ENCODE measurements around the gene ITGBL1. TPM values are rescaled to one million over a fixed set of nuclear protein-coding genes. Genes with fewer than 3 reads are reported as not detected.

The ITGBL1 gene
- polyA plus RNA-seq, 3 donors, result not detected

GRCh38 chr13:101465877-101466276, 13.4 kb downstream of the ITGBL1 start:
- TF ChIP-seq CTCF (IDR thresholded peaks at IDR 0.05), result no peak
- Mint-ChIP-seq H3K9me3 (peaks cover 0 to 7% (median 0%) of the 10 kb centered on the region in 7 donors), H3K27ac (no peak overlapping the region), H3K27me3 (ENCODE audit: low read depth in 3 of 3) (peaks cover 0 to 3% (median 3%) of the 10 kb centered on the region in 3 donors), H3K4me3 (no peak overlapping the region), H3K36me3 (no peaks in the 10 kb centered on the region), H3K4me1 (no peaks in the 10 kb centered on the region)
- no CpG with 5 or more reads among the region's 3 CpGs for WGBS (ENCODE audit: insufficient coverage)
- Histone ChIP-seq H4K20me1 (ENCODE audit: insufficient read depth, low read length) (no peaks in the 10 kb centered on the region), H3K9me3 (replicated peaks in 1 of 2; ENCODE audit: control insufficient read depth in 1 of 2, insufficient read depth in 1 of 2, low read length in 2 of 2) (no peaks in the 10 kb centered on the region), H3K79me2 (ENCODE audit: insufficient read depth, low read length) (no peaks in the 10 kb centered on the region), H3K4me1 (ENCODE audit: control insufficient read depth in 1 of 2, insufficient read depth in 2 of 2, low read length in 2 of 2) (no peaks in the 10 kb centered on the region), H2AFZ (ENCODE audit: insufficient read depth, low read depth, low read length, poor library complexity, severe bottlenecking) (no peak overlapping the region), H3K27ac (ENCODE audit: low read depth in 1 of 2, low read length in 2 of 2) (no peak overlapping the region), H3K4me3 (replicated peaks in 1 of 3; ENCODE audit: low read depth in 2 of 3, low read length in 3 of 3) (no peak overlapping the region), H3K36me3 (replicated peaks in 1 of 2; ENCODE audit: control insufficient read depth in 1 of 2, insufficient read depth in 2 of 2, low read length in 2 of 2) (no peaks in the 10 kb centered on the region), H3K4me2 (replicated peaks; ENCODE audit: extremely low read depth, low read length, poor library complexity, severe bottlenecking) (no peak overlapping the region), H3K9ac (ENCODE audit: insufficient read depth, low read length, poor library complexity, severe bottlenecking) (no peak overlapping the region), H3K27me3 (ENCODE audit: control insufficient read depth in 2 of 2, insufficient read depth in 2 of 2, low read length in 2 of 2) (no peaks in the 10 kb centered on the region)
- DNase-seq, result no peak
- intact Hi-C loops (cut with micrococcal nuclease), result no loop called here

- H3K27ac ChIP-seq (ENCODE audit: low read depth in 1 of 2, low read length in 2 of 2), result no peak overlapping the region
- intact Hi-C loops (cut with micrococcal nuclease), result no loop called here
- H3K9me3 Mint-ChIP-seq, result peaks cover 0 to 7% (median 0%) of the 10 kb centered on the region in 7 donors
- no peak overlapping the region for H3K4me3 ChIP-seq (replicated peaks in 1 of 3; ENCODE audit: low read depth in 2 of 3, low read length in 3 of 3)
- TF ChIP-seq CTCF (IDR thresholded peaks at IDR 0.05), result no peak
- no peaks in the 10 kb centered on the region for H3K36me3 ChIP-seq (replicated peaks in 1 of 2; ENCODE audit: control insufficient read depth in 1 of 2, insufficient read depth in 2 of 2, low read length in 2 of 2)
- no peak overlapping the region for H3K4me2 ChIP-seq (replicated peaks; ENCODE audit: extremely low read depth, low read length, poor library complexity, severe bottlenecking)
- no peaks in the 10 kb centered on the region for H3K27me3 ChIP-seq (ENCODE audit: control insufficient read depth in 2 of 2, insufficient read depth in 2 of 2, low read length in 2 of 2)
- H3K36me3 Mint-ChIP-seq, result no peaks in the 10 kb centered on the region
- no peaks in the 10 kb centered on the region for H3K4me1 Mint-ChIP-seq
- H2AFZ ChIP-seq (ENCODE audit: insufficient read depth, low read depth, low read length, poor library complexity, severe bottlenecking), result no peak overlapping the region
- no peak overlapping the region for H3K4me3 Mint-ChIP-seq
- no peak overlapping the region for H3K9ac ChIP-seq (ENCODE audit: insufficient read depth, low read length, poor library complexity, severe bottlenecking)
- DNase-seq, result no peak
- no peaks in the 10 kb centered on the region for H3K79me2 ChIP-seq (ENCODE audit: insufficient read depth, low read length)
- H3K9me3 ChIP-seq (replicated peaks in 1 of 2; ENCODE audit: control insufficient read depth in 1 of 2, insufficient read depth in 1 of 2, low read length in 2 of 2), result no peaks in the 10 kb centered on the region
- WGBS (ENCODE audit: insufficient coverage), result no CpG with 5 or more reads among the region's 4 CpGs
- H3K27ac Mint-ChIP-seq, result no peak overlapping the region
- H3K4me1 ChIP-seq (ENCODE audit: control insufficient read depth in 1 of 2, insufficient read depth in 2 of 2, low read length in 2 of 2), result no peaks in the 10 kb centered on the region
- no peaks in the 10 kb centered on the region for H4K20me1 ChIP-seq (ENCODE audit: insufficient read depth, low read length)
- peaks cover 0 to 3% (median 3%) of the 10 kb centered on the region in 3 donors for H3K27me3 Mint-ChIP-seq (ENCODE audit: low read depth in 3 of 3)
Observed at GRCh38 chr13:101467415-101467814, 14.9 kb downstream of the ITGBL1 start.

All from CD14-positive monocyte (primary cell).